ENCODE measurements around the gene TCP11.

The TCP11 gene

GRCh38 chr6:35178012-35178411 is 36.9 kb upstream of the TCP11 start:
- H3K4me1 Mint-ChIP-seq (ENCODE audit: low read depth): peaks cover 15% of the 10 kb centered on the region
- H3K9me3 Mint-ChIP-seq: no peaks in the 10 kb centered on the region
- H3K4me3 Mint-ChIP-seq: no peak overlapping the region
- no peaks in the 10 kb centered on the region for H3K36me3 Mint-ChIP-seq (ENCODE audit: low read depth)
- peaks cover 17% of the 10 kb centered on the region for H3K27me3 Mint-ChIP-seq (ENCODE audit: low read depth)
- no peak overlapping the region for H3K27ac Mint-ChIP-seq

- Mint-ChIP-seq H3K36me3 (ENCODE audit: low read depth) (no peaks in the 10 kb centered on the region), H3K27me3 (ENCODE audit: low read depth) (peaks cover 13% of the 10 kb centered on the region), H3K9me3 (no peaks in the 10 kb centered on the region), H3K4me3 (no peak overlapping the region), H3K4me1 (ENCODE audit: low read depth) (peaks cover 15% of the 10 kb centered on the region), H3K27ac (no peak overlapping the region)
Observed at GRCh38 chr6:35177596-35177995, 36.5 kb upstream of the TCP11 start.

- Mint-ChIP-seq H3K36me3 (ENCODE audit: low read depth) (no peaks in the 10 kb centered on the region), H3K4me1 (ENCODE audit: low read depth) (peaks cover 15% of the 10 kb centered on the region)
Observed at GRCh38 chr6:35177157-35177556, 36.0 kb upstream of the TCP11 start.

GRCh38 chr6:35176301-35177024 is 35.3 kb upstream of the TCP11 start:
- no peak overlapping the region for H3K27ac Mint-ChIP-seq
- H3K4me1 Mint-ChIP-seq (ENCODE audit: low read depth): peaks cover 15% of the 10 kb centered on the region
- no peaks in the 10 kb centered on the region for H3K36me3 Mint-ChIP-seq (ENCODE audit: low read depth)
- H3K9me3 Mint-ChIP-seq: no peaks in the 10 kb centered on the region
- no peak overlapping the region for H3K4me3 Mint-ChIP-seq
- peaks cover 13% of the 10 kb centered on the region for H3K27me3 Mint-ChIP-seq (ENCODE audit: low read depth)

More at GRCh38 chr6:35177157-35177556, 36.0 kb upstream of the TCP11 start:
- peak overlapping the region; percentile 41 for H3K27ac Mint-ChIP-seq
- H3K4me3 Mint-ChIP-seq: no peak overlapping the region
- no peaks in the 10 kb centered on the region for H3K9me3 Mint-ChIP-seq
- peaks cover 13% of the 10 kb centered on the region for H3K27me3 Mint-ChIP-seq (ENCODE audit: low read depth)

- Mint-ChIP-seq H3K4me1 (ENCODE audit: low read depth) (peaks cover 15% of the 10 kb centered on the region), H3K27ac (no peak overlapping the region), H3K36me3 (ENCODE audit: low read depth) (no peaks in the 10 kb centered on the region), H3K27me3 (ENCODE audit: low read depth) (peaks cover 19% of the 10 kb centered on the region), H3K4me3 (no peak overlapping the region), H3K9me3 (peaks cover 8% of the 10 kb centered on the region)
Observed at GRCh38 chr6:35174501-35174900, 33.4 kb upstream of the TCP11 start.

- Mint-ChIP-seq H3K27me3 (ENCODE audit: low read depth) (peaks cover 22% of the 10 kb centered on the region), H3K4me3 (no peak overlapping the region), H3K4me1 (ENCODE audit: low read depth) (peaks cover 15% of the 10 kb centered on the region), H3K9me3 (peaks cover 11% of the 10 kb centered on the region), H3K27ac (no peak overlapping the region), H3K36me3 (ENCODE audit: low read depth) (no peaks in the 10 kb centered on the region)
Observed at GRCh38 chr6:35174088-35174434, 32.9 kb upstream of the TCP11 start.

GRCh38 chr6:35173427-35174087 is 32.4 kb upstream of the TCP11 start:
- H3K4me1 Mint-ChIP-seq (ENCODE audit: low read depth): peaks cover 15% of the 10 kb centered on the region
- H3K27me3 Mint-ChIP-seq (ENCODE audit: low read depth): peaks cover 21% of the 10 kb centered on the region
- H3K27ac Mint-ChIP-seq: no peak overlapping the region
- peaks cover 11% of the 10 kb centered on the region for H3K9me3 Mint-ChIP-seq
- H3K4me3 Mint-ChIP-seq: no peak overlapping the region
- no peaks in the 10 kb centered on the region for H3K36me3 Mint-ChIP-seq (ENCODE audit: low read depth)

- Mint-ChIP-seq H3K27me3 (ENCODE audit: low read depth) (peaks cover 19% of the 10 kb centered on the region), H3K4me3 (no peak overlapping the region), H3K4me1 (ENCODE audit: low read depth) (peaks cover 15% of the 10 kb centered on the region), H3K27ac (no peak overlapping the region), H3K36me3 (ENCODE audit: low read depth) (no peaks in the 10 kb centered on the region), H3K9me3 (peaks cover 11% of the 10 kb centered on the region)
Observed at GRCh38 chr6:35173044-35173426, 31.9 kb upstream of the TCP11 start.

GRCh38 chr6:35170891-35171290 is 29.8 kb upstream of the TCP11 start:
- peaks cover 13% of the 10 kb centered on the region for H3K27me3 Mint-ChIP-seq (ENCODE audit: low read depth)
- H3K4me3 Mint-ChIP-seq: no peak overlapping the region
- H3K36me3 Mint-ChIP-seq (ENCODE audit: low read depth): no peaks in the 10 kb centered on the region
- H3K9me3 Mint-ChIP-seq: peaks cover 11% of the 10 kb centered on the region
- H3K4me1 Mint-ChIP-seq (ENCODE audit: low read depth): peaks cover 11% of the 10 kb centered on the region
- H3K27ac Mint-ChIP-seq: no peak overlapping the region

- no peak overlapping the region for H3K27ac Mint-ChIP-seq
- H3K4me3 Mint-ChIP-seq: no peak overlapping the region
- H3K36me3 Mint-ChIP-seq (ENCODE audit: low read depth): no peaks in the 10 kb centered on the region
- H3K4me1 Mint-ChIP-seq (ENCODE audit: low read depth): peaks cover 17% of the 10 kb centered on the region
- peaks cover 12% of the 10 kb centered on the region for H3K27me3 Mint-ChIP-seq (ENCODE audit: low read depth)
- peaks cover 11% of the 10 kb centered on the region for H3K9me3 Mint-ChIP-seq
Observed at GRCh38 chr6:35170166-35170565, 29.0 kb upstream of the TCP11 start.

GRCh38 chr6:35168461-35168861 is 27.3 kb upstream of the TCP11 start:
- Mint-ChIP-seq H3K4me1 (ENCODE audit: low read depth) (peaks cover 10% of the 10 kb centered on the region), H3K9me3 (peaks cover 11% of the 10 kb centered on the region), H3K4me3 (no peak overlapping the region), H3K27me3 (ENCODE audit: low read depth) (peaks cover 12% of the 10 kb centered on the region), H3K36me3 (ENCODE audit: low read depth) (no peaks in the 10 kb centered on the region), H3K27ac (no peak overlapping the region)

GRCh38 chr6:35167505-35167904 is 26.4 kb upstream of the TCP11 start:
- no peaks in the 10 kb centered on the region for H3K36me3 Mint-ChIP-seq (ENCODE audit: low read depth)
- peaks cover 6% of the 10 kb centered on the region for H3K4me1 Mint-ChIP-seq (ENCODE audit: low read depth)
- H3K27ac Mint-ChIP-seq: no peak overlapping the region
- peaks cover 12% of the 10 kb centered on the region for H3K27me3 Mint-ChIP-seq (ENCODE audit: low read depth)
- H3K4me3 Mint-ChIP-seq: no peak overlapping the region
- peaks cover 11% of the 10 kb centered on the region for H3K9me3 Mint-ChIP-seq

- Mint-ChIP-seq H3K9me3 (peaks cover 11% of the 10 kb centered on the region), H3K4me3 (no peak overlapping the region), H3K27ac (no peak overlapping the region), H3K4me1 (ENCODE audit: low read depth) (peaks cover 6% of the 10 kb centered on the region), H3K27me3 (ENCODE audit: low read depth) (peaks cover 12% of the 10 kb centered on the region), H3K36me3 (ENCODE audit: low read depth) (no peaks in the 10 kb centered on the region)
Observed at GRCh38 chr6:35166520-35166919, 25.4 kb upstream of the TCP11 start.

- Mint-ChIP-seq H3K36me3 (ENCODE audit: low read depth) (no peaks in the 10 kb centered on the region), H3K9me3 (peaks cover 11% of the 10 kb centered on the region), H3K4me1 (ENCODE audit: low read depth) (peaks cover 6% of the 10 kb centered on the region), H3K27ac (no peak overlapping the region), H3K4me3 (no peak overlapping the region), H3K27me3 (ENCODE audit: low read depth) (peaks cover 12% of the 10 kb centered on the region)
Observed at GRCh38 chr6:35166116-35166515, 25.0 kb upstream of the TCP11 start.

- H3K27ac Mint-ChIP-seq: no peak overlapping the region
- H3K27me3 Mint-ChIP-seq (ENCODE audit: low read depth): peaks cover 10% of the 10 kb centered on the region
- H3K36me3 Mint-ChIP-seq (ENCODE audit: low read depth): no peaks in the 10 kb centered on the region
- no peak overlapping the region for H3K4me3 Mint-ChIP-seq
- peaks cover 6% of the 10 kb centered on the region for H3K4me1 Mint-ChIP-seq (ENCODE audit: low read depth)
- peaks cover 11% of the 10 kb centered on the region for H3K9me3 Mint-ChIP-seq
Observed at GRCh38 chr6:35165630-35166071, 24.5 kb upstream of the TCP11 start.
